ENCODE results near the gene MYO18A.
A peak's percentile ranks its signal among the peaks of the same experiment; 100 is the strongest.

Gene MYO18A

GRCh38 chr17:29166507-29166887 lies 13.7 kb downstream of the MYO18A start:
- no peak for DNase-seq (ENCODE audit: low read depth in 1 of 2, low spot score in 1 of 2)

- DNase-seq (ENCODE audit: low read depth in 1 of 2, low spot score in 1 of 2), result no peak
Observed at GRCh38 chr17:29165800-29166506, 14.2 kb downstream of the MYO18A start.

GRCh38 chr17:29165261-29165660 lies 14.9 kb downstream of the MYO18A start:
- no peak for DNase-seq (ENCODE audit: low read depth in 1 of 2, low spot score in 1 of 2)

GRCh38 chr17:29163563-29163962 lies 16.6 kb downstream of the MYO18A start:
- no peak for DNase-seq (ENCODE audit: low read depth in 1 of 2, low spot score in 1 of 2)

DNA sequence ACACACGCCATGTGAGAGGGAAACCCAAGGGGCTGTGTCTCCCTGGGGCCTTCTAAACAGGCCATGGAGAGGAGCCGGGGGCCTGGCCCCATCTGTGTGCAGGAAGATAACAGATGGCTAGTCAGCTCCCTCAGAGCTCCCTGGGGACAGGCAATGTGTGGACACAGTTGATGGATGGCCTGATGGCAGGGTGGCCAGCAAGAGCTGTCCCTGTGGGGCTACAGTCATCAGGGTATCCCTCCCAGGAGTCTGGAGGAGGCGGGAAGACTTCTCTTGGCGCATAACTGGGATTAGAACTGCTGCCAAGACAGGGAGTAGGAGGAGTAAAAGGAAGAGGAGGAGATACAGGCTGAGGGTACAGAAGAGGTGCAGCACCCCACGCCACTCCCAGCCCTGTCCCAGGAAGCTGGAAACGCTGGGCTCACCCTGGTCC lies 17.3 kb downstream of the MYO18A start:
- no peak for DNase-seq (ENCODE audit: low read depth in 1 of 2, low spot score in 1 of 2)

- DNase-seq (ENCODE audit: low read depth in 1 of 2, low spot score in 1 of 2), result no peak
Observed at GRCh38 chr17:29162082-29162908, 17.9 kb downstream of the MYO18A start.

DNA sequence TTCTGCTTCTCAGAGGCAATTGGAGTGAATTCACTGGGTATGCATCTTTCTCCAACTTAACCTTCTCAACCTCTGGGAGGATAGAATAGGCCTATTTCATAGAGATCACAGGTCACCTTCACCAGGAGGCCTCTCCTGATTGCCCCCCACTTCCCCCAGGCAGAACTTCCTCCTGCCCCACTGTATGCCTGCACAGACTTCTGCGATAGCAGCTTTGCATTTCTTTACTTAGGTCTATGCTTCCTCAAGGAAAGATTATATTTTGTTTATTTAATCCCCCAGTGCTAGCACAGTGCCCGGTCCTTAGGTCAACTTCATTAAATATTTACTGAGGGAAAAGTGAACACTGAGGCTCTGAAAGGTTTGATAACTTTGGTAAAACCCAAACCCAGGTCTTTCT lies 19.9 kb downstream of the MYO18A start:
- no peak for DNase-seq (ENCODE audit: low read depth in 1 of 2, low spot score in 1 of 2)

GRCh38 chr17:29159306-29159860 lies 20.8 kb downstream of the MYO18A start:
- no peak for DNase-seq (ENCODE audit: low read depth in 1 of 2, low spot score in 1 of 2)

DNA sequence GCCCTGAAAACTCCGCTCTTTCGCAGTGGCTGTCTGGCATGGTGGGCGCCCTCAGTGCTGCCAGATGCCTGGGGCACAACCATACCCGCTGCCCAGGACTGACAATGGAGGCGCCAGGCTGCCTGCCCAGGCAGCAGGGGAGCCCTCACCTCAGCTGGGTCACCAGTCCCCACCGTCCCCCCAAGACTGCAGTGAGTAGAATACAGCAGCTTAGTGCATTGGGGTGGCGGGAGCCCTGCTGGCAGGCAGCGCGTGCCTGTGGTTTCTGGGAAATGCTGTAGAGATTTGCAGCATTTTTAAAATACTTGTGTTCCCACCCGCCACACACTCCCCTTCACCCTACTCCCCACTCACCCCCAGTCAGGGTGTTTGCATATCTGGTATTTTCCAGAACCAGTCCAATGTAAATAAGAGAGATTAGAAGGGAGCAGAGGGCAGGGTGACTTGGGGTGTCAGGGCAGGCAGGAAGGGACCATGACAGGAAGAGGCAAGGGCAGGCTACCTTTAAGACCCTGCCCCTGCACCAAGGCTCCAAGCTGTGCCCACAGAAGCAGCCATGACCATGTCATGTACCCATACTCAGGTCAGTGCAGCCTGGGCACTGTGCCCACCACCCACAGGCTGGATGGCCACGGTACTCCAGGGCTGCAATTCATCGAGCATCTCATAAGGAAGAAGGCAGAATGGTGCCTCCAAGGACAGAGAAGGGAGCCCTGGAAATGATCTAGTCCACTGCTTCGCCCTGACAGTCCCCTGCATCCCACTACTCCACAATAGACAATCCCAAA lies 21.5 kb downstream of the MYO18A start:
- no peak for DNase-seq (ENCODE audit: low read depth in 1 of 2, low spot score in 1 of 2)

DNA sequence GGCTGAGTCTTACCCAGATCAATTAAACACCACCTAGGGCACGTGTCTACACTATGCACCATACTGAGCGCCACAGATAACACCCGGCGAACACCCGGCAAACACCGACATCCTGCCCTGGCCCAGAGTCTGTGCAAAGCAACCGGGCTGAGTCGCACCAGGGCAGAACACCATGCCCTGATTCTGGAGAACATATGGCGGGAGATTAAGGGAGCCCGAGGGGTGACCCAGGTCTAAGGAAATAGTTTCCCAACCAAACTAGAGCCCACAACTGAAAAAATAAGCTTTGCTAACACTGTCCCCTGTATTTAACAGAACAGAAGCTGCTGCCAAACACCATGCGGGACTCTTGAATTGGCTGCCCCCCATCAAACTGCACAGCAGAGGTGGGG lies 22.1 kb downstream of the MYO18A start:
- no peak for DNase-seq (ENCODE audit: low read depth in 1 of 2, low spot score in 1 of 2)

- DNase-seq (ENCODE audit: low read depth in 1 of 2, low spot score in 1 of 2), result no peak
Observed at GRCh38 chr17:29157310-29157709, 22.9 kb downstream of the MYO18A start.

DNA sequence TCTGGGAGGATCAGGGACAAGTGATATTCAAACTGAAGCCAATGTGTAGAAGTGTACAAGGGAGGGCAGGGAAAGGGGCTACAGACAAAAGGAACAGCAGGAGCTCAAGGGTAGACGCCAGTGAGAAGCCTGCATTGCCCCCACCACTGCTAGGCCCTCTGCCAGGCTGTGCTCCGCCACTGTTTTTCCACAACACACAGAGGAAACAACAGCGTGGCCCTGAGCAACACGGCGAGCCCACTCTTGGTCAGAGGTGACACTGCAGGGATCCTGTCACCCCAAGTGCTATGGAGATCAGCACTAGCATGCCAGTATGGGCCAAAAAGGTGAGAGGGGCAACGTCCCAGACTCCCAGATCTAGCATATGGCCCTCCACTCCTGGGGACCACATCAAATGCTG lies 23.4 kb downstream of the MYO18A start:
- no peak for DNase-seq (ENCODE audit: low read depth in 1 of 2, low spot score in 1 of 2)

GRCh38 chr17:29155966-29156338 lies 24.2 kb downstream of the MYO18A start:
- no peak for DNase-seq (ENCODE audit: low read depth in 1 of 2, low spot score in 1 of 2)

GRCh38 chr17:29155227-29155965 lies 24.8 kb downstream of the MYO18A start:
- no peak for DNase-seq (ENCODE audit: low read depth in 1 of 2, low spot score in 1 of 2)

- no peak for DNase-seq (ENCODE audit: low read depth in 1 of 2, low spot score in 1 of 2)
Observed at GRCh38 chr17:29154516-29155226, 25.5 kb downstream of the MYO18A start.

GRCh38 chr17:29151567-29151966 lies 28.6 kb downstream of the MYO18A start:
- no peak for DNase-seq (ENCODE audit: low read depth in 1 of 2, low spot score in 1 of 2)

DNA sequence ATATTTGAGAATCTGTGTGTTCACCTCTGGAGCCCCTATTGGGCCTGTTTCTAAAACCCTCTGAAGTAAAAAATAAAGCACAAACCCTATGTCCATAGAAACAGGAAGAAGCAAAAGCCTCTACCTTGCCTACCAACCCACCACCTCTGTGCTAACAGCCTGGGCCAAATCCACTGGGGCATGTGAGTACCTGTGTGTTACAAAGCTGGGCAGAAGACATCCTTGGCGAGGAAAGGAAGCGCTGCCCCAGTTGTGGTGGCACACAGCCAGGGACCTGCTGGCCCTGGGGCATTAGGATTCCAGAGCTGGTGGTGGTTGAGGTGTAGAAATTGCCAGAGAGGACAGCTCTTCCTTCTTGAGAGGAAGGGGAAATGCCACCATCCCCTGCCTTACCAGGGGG lies 30.0 kb downstream of the MYO18A start:
- no peak for DNase-seq (ENCODE audit: low read depth in 1 of 2, low spot score in 1 of 2)

- DNase-seq (ENCODE audit: low read depth in 1 of 2, low spot score in 1 of 2), result no peak
Observed at GRCh38 chr17:29149431-29150064, 30.6 kb downstream of the MYO18A start.

DNA sequence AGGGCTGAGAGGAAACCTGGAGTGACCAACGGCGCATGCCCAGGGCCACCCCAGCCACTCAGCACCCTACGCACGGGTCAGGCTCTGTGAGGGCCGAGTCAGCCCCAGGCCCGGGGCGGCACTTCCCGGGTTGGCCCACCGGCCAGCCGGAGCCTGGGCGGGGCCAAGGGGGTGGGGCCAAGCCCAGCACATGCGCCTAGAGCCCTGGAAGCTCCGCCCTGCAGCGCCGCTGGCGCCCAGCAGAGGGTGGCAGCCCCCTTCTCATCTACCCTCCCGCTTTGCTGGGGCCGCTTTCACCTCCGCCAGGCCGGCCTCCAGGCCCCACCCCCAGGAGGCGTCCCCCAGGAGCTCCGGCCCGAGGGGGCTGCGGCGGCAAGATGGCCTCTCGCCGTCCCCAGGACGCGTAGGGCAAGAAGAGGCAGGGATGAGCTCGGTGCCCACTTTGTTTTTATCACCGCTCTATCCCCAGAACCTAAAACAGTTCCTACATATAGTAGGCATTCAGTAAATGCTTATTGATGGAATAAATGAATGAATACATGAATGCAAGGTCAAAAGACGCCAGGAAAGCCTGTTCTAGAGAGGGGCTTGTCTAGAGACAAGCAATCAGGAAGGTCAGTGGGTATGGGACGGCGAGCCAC lies 31.3 kb downstream of the MYO18A start:
- peak; percentile 82 to 90 for DNase-seq (ENCODE audit: low read depth in 1 of 2, low spot score in 1 of 2)

Data from stimulated activated CD4-positive, alpha-beta T cell treated with anti-CD3 and anti-CD28 coated beads, Interleukin-15, amount 100 ng/mL, for 1 hour (primary cell).